ENCODE measurements around the gene NRXN2.

NRXN2 gene

GRCh38 chr11:64560941-64561340 lies 162.1 kb downstream of the NRXN2 start:
- no peak for DNase-seq

GRCh38 chr11:64560139-64560771 lies 162.7 kb downstream of the NRXN2 start:
- no peak for DNase-seq

- no peak for DNase-seq
Measured at GRCh38 chr11:64559351-64560138, 163.5 kb downstream of the NRXN2 start.

- DNase-seq = no peak
Measured at GRCh38 chr11:64558869-64559268, 164.1 kb downstream of the NRXN2 start.

GRCh38 chr11:64558065-64558745 lies 164.8 kb downstream of the NRXN2 start:
- DNase-seq = no peak

GRCh38 chr11:64556721-64557250 lies 166.2 kb downstream of the NRXN2 start:
- DNase-seq = no peak

Measured in central memory CD4-positive, alpha-beta T cell (primary cell).